Myocyte (in vitro differentiated cells): ENCODE results near the gene PIAS2. TPM values are rescaled to one million over a fixed set of nuclear protein-coding genes. Genes with fewer than 3 reads are reported as not detected.
"Not testable (repeated sequence)": the region's sequence is repeated elsewhere in the genome, so short reads cannot be mapped to it uniquely, and the experiment has no call there.

Source experiments
- DNase-seq: peaks from one replicate; pipeline ENCODE4 v3.0.0-alpha.2; 2012; ENCODE audit warnings: low read depth
- polyA plus RNA-seq: library from polyadenylated mRNA; unstranded; fragments of >200 nt; gene quantifications from one replicate; pipeline ENCODE4 v1.2.1, GENCODE V29; 2012; ENCODE audit warnings: missing spikeins
- total RNA-seq: library from RNA; depleted of rRNA; stranded (reverse); fragments of >200 nt; gene quantifications from 2 replicates; pipeline ENCODE4 v1.2.3, GENCODE V29; 2014

The PIAS2 gene
- 38.5 and 38.9 TPM in 2 replicates for total RNA-seq
- polyA plus RNA-seq = 16.7 TPM

GRCh38 chr18:46917108-46917802, at the start of gene PIAS2, which contains the start of gene KATNAL2:
Gene PIAS2 (minus strand): TSS chr18:46917507. CDS start chr18:46917345, 162 bp downstream.
Gene KATNAL2 (plus strand): TSS chr18:46917602. CDS start chr18:46946873, 29,271 bp downstream.
- DNase-seq = peak; percentile 81

- not testable (repeated sequence) for DNase-seq
These were observed 49.0 kb upstream of the PIAS2 start for GRCh38 chr18:46966266-46966665.

GRCh38 chr18:46964579-46965293, 47.4 kb upstream of the PIAS2 start:
- not testable (repeated sequence) for DNase-seq

GRCh38 chr18:46963656-46964578, 46.6 kb upstream of the PIAS2 start:
- not testable (repeated sequence) for DNase-seq

- no peak for DNase-seq
These were observed 40.9 kb upstream of the PIAS2 start for GRCh38 chr18:46958209-46958608.

GRCh38 chr18:46953195-46953594, 35.9 kb upstream of the PIAS2 start:
- peak; percentile 82 for DNase-seq

GRCh38 chr18:46950064-46950656, 32.9 kb upstream of the PIAS2 start:
- peak; percentile 32 for DNase-seq

- DNase-seq = peak; percentile 90
These were observed 29.5 kb upstream of the PIAS2 start for GRCh38 chr18:46946656-46947282.

- no peak for DNase-seq
These were observed 25.3 kb upstream of the PIAS2 start for GRCh38 chr18:46942646-46943045.

- no peak for DNase-seq
These were observed 22.8 kb upstream of the PIAS2 start for GRCh38 chr18:46939998-46940571.

GRCh38 chr18:46939337-46939963, 22.1 kb upstream of the PIAS2 start:
- DNase-seq = peak; percentile 97

- no peak for DNase-seq
These were observed 3.3 kb upstream of the PIAS2 start for GRCh38 chr18:46920653-46921052.

GRCh38 chr18:46920067-46920466, 2.8 kb upstream of the PIAS2 start:
- no peak for DNase-seq

- peak; percentile 70 for DNase-seq
These were observed 695 bp upstream of the PIAS2 start for GRCh38 chr18:46917803-46918600.

GRCh38 chr18:46916551-46917107, 678 bp downstream of the PIAS2 start:
- DNase-seq = peak; percentile 37

- no peak for DNase-seq
These were observed 1.3 kb downstream of the PIAS2 start for GRCh38 chr18:46915800-46916550.

- peak; percentile 66 for DNase-seq
These were observed 6.5 kb downstream of the PIAS2 start for GRCh38 chr18:46910856-46911255.

- DNase-seq = no peak
These were observed 7.8 kb downstream of the PIAS2 start for GRCh38 chr18:46909497-46909896.
